ENCODE results near the gene KLRF1. TPM values are rescaled to one million over a fixed set of nuclear protein-coding genes. Genes with fewer than 3 reads are reported as not detected.

Gene KLRF1
- polyA plus RNA-seq, 1 of the 3 experiments (the other 2 are of a cell fraction), result not detected

DNA sequence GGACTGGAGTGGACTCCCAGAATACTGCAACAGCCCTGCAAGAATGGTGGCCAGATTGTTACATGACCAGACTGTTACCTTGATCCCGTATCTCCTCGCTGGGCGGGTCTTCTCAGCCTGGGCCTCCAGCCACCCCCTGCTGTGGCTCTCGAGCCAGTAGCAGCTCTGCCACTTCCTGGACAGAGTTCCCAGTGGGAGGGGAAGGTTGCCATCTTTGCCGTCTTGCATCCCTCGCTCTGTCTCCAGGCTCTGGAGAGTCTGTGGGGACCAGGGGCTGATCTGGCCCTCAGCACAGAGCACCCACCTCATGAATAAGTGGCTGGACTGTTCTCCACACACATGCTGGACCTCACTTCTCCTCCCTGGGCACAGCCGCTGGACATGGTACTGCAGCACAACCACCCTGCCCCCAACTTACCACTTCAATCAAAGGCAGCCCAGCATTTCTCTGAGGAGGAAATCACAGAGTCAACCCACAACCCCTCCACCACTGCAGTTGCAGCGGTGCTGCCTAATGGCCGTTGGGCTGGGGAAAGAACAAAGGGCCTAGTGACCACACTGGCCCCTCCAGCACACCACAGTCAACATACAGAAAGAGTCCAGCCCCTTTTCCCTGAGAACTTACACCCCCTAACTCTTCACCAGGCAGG is 6.9 kb upstream of the KLRF1 start:
- H3K27me3 ChIP-seq (ENCODE audit: insufficient read depth), result peaks cover 13% of the 10 kb centered on the region; the same call in 1 of the 2 replicates
- no peaks in the 10 kb centered on the region for H3K9me2 ChIP-seq
- WGBS (ENCODE audit: low lambda C conversion rate), result 8% methylated on average over 8 of the region's 9 CpGs
- no peaks in the 10 kb centered on the region for H4K20me1 ChIP-seq (ENCODE audit: insufficient read depth)
- no peak for DNase-seq
- TF ChIP-seq, protein P1, sequence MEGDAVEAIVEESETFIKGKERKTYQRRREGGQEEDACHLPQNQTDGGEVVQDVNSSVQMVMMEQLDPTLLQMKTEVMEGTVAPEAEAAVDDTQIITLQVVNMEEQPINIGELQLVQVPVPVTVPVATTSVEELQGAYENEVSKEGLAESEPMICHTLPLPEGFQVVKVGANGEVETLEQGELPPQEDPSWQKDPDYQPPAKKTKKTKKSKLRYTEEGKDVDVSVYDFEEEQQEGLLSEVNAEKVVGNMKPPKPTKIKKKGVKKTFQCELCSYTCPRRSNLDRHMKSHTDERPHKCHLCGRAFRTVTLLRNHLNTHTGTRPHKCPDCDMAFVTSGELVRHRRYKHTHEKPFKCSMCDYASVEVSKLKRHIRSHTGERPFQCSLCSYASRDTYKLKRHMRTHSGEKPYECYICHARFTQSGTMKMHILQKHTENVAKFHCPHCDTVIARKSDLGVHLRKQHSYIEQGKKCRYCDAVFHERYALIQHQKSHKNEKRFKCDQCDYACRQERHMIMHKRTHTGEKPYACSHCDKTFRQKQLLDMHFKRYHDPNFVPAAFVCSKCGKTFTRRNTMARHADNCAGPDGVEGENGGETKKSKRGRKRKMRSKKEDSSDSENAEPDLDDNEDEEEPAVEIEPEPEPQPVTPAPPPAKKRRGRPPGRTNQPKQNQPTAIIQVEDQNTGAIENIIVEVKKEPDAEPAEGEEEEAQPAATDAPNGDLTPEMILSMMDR (IDR thresholded peaks at IDR 0.05), result no peak
- no peak for TF ChIP-seq TEAD4 (IDR thresholded peaks at IDR 0.05; ENCODE audit: borderline replicate concordance, insufficient read depth)
- TF ChIP-seq FOXJ3 (CRISPR knock-in tag; IDR thresholded peaks at IDR 0.05), result no peak
- TF ChIP-seq EP300 (IDR thresholded peaks at IDR 0.05; ENCODE audit: borderline replicate concordance in 1 of 2, low read depth in 1 of 2, low read length in 1 of 2), result no peak
- TF ChIP-seq TCF12 (IDR thresholded peaks at IDR 0.05), result no peak
- no peaks in the 10 kb centered on the region for H3F3A ChIP-seq (replicated peaks; ENCODE audit: insufficient read depth)
- H3K36me3 ChIP-seq (replicated peaks in 1 of 2; ENCODE audit: control insufficient read depth in 1 of 2, insufficient read depth in 2 of 2, low read length in 1 of 2), result no peaks in the 10 kb centered on the region
- no peak overlapping the region for H3K4me3 ChIP-seq (ENCODE audit: low read depth in 2 of 2, low read length in 1 of 2)
- H3K9ac ChIP-seq, result no peak overlapping the region
- H3K4me2 ChIP-seq, result no peak overlapping the region
- H3K27ac ChIP-seq (ENCODE audit: low read depth in 2 of 2, low read length in 1 of 2), result no peak overlapping the region
- H3K4me1 ChIP-seq (ENCODE audit: control insufficient read depth in 1 of 2, insufficient read depth in 2 of 2, low read depth in 1 of 2, low read length in 1 of 2), result no peaks in the 10 kb centered on the region
- ChIA-PET CTCF (no interaction called here), POLR2A (no interaction called here)
- H3K79me2 ChIP-seq (ENCODE audit: insufficient read depth), result no peaks in the 10 kb centered on the region
- H2AFZ ChIP-seq (ENCODE audit: low read depth), result no peak overlapping the region
- H3K9me3 ChIP-seq, result no peaks in the 10 kb centered on the region

DNA sequence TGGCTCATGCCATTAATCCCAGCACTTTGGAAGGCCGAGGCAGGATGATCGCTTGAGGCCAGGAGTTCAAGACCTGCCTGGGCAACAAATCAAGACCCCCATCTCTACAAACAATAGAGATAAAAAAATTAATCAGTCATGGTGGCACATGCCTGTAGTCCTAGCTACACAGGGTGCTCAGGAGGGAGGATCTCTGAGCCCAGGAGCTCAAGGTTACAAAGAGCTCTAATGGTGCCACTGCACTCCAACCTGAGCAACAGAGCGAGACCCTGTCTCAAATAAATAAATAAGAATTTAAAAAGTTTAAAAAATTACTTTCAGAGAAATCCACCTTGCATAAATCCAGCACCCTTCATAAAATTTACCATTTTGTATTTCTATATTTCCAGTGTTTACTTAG is 2.2 kb downstream of the KLRF1 start:
- H3K4me1 ChIP-seq (ENCODE audit: control insufficient read depth in 1 of 2, insufficient read depth in 2 of 2, low read depth in 1 of 2, low read length in 1 of 2), result no peaks in the 10 kb centered on the region
- no peak for DNase-seq
- H3K9me3 ChIP-seq, result no peaks in the 10 kb centered on the region
- no peaks in the 10 kb centered on the region for H4K20me1 ChIP-seq (ENCODE audit: insufficient read depth)
- H3K36me3 ChIP-seq (replicated peaks in 1 of 2; ENCODE audit: control insufficient read depth in 1 of 2, insufficient read depth in 2 of 2, low read length in 1 of 2), result no peaks in the 10 kb centered on the region
- H3K27me3 ChIP-seq (ENCODE audit: insufficient read depth), result no peaks in the 10 kb centered on the region; the same call in 1 of the 2 replicates
- CTCF ChIA-PET, result interaction anchor here (1.2 kb wide), 1 partner anchor 81 kb away, joined by 3 read pairs; no protein-coding TSS in a partner anchor
- H3K4me2 ChIP-seq, result no peak overlapping the region
- H3K27ac ChIP-seq (ENCODE audit: low read depth in 2 of 2, low read length in 1 of 2), result no peak overlapping the region
- no peak overlapping the region for H3K4me3 ChIP-seq (ENCODE audit: low read depth in 2 of 2, low read length in 1 of 2)
- TF ChIP-seq YY1 (IDR thresholded peaks at IDR 0.05; ENCODE audit: low read depth) (no peak), TAF1 (IDR thresholded peaks at IDR 0.05; ENCODE audit: borderline replicate concordance, low read depth, low read length) (no peak), NRF1 (IDR thresholded peaks at IDR 0.05; ENCODE audit: low read depth, low read length) (no peak), TCF12 (IDR thresholded peaks at IDR 0.05) (no peak), POLR2AphosphoS5 (IDR thresholded peaks at IDR 0.05; ENCODE audit: low read depth, low read length) (no peak), GABPA (IDR thresholded peaks at IDR 0.05; ENCODE audit: low read depth) (no peak), ELF1 (IDR thresholded peaks at IDR 0.05) (no peak)
- TF ChIP-seq, protein P1 (IDR thresholded peaks at IDR 0.05), result no peak
- no peaks in the 10 kb centered on the region for H3F3A ChIP-seq (replicated peaks; ENCODE audit: insufficient read depth)
- POLR2A ChIA-PET, result no interaction called here
- H2AFZ ChIP-seq (ENCODE audit: low read depth), result no peak overlapping the region
- H3K9ac ChIP-seq, result no peak overlapping the region
- H3K9me2 ChIP-seq, result no peaks in the 10 kb centered on the region
- 15% methylated on average over 3 of the region's 3 CpGs for WGBS (ENCODE audit: low lambda C conversion rate)
- H3K79me2 ChIP-seq (ENCODE audit: insufficient read depth), result no peaks in the 10 kb centered on the region
